GM19455 (cell line): ENCODE data around the gene PKD2L2.
"Not testable (repeated sequence)": the region's sequence is repeated elsewhere in the genome, so short reads cannot be mapped to it uniquely, and the experiment has no call there.

Experiments
- ATAC-seq: cut with Tn5 transposase; IDR thresholded peaks from one replicate; pipeline ENCODE4 v1.9.1; 2021; ENCODE audit not compliant: unreplicated experiment

The PKD2L2 gene

GRCh38 chr5:137954131-137954879 is 65.0 kb downstream of the PKD2L2 start:
- ATAC-seq, result no peak

DNA sequence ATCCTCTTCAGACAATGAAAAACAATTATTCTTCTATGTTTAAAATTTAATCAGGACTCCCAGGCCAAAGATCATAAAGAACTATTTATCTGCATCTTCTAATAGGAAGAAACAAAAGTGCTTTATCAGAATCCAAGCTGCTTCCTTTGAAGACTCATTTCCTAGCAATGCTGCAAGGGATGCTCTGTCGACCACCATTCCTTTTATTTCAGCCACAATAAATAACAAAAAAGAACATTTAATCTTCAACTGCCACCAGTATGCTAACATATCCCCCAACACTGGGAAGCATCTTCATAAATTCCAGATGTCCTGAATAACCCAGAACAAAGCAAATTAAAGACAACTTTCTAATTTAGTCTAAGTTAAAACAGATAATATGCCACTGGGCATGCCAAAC is 68.7 kb downstream of the PKD2L2 start:
- ATAC-seq, result no peak

- no peak for ATAC-seq
Observed at GRCh38 chr5:137959488-137959887, 70.2 kb downstream of the PKD2L2 start.

GRCh38 chr5:137960141-137960540 is 70.9 kb downstream of the PKD2L2 start:
- no peak for ATAC-seq

DNA sequence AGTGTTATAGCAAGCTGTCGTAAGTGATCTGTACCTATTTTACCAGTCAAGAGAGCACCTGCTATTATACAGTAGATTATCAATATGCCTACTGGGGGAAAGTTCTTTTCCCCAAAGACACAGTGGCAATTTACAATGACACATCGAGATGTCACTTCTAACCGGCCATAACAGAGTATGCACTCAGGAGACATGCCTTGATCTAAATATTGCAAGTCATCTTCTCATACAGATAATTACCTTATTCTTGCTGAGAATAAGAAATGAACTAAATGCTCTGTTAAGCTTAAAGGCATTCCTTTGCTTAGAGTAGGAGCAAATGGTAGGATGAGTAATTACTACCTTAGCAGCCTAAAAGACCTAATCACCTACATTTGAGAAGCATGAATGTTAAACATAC is 71.6 kb downstream of the PKD2L2 start:
- ATAC-seq, result no peak

DNA sequence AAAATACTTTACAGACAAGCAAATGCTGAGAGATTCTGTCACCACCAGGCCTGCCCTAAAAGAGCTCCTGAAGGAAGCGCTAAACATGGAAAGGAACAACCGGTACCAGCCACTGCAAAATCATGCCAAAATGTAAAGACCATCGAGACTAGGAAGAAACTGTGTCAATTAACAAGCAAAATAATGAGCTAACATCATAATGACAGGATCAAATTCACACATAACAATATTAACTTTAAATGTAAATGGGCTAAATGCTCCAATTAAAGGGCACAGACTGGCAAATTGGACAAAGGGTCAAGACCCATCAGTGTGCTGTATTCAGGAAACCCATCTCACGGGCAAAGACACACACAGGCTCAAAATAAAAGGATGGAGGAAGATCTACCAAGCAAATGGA is 81.1 kb downstream of the PKD2L2 start:
- ATAC-seq, result not testable (repeated sequence)

DNA sequence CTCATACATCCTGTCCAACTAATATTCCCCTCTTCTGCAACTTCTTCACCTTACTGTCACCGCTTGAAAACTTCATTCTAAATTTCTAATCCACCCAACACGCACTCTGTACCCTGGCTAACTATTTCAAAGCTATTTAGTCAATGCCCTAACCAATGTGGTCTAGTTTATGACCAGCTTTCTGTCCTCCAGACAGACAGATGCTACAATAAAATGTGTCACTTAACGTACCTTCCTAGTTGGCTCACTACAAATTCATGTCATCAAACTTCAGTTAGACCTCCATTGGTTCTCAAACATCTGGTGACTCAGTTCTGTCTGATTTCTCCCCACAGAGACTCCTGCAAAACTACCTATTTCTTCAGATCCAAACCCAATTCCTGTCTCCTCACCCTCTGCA is 86.0 kb downstream of the PKD2L2 start:
- no peak for ATAC-seq

DNA sequence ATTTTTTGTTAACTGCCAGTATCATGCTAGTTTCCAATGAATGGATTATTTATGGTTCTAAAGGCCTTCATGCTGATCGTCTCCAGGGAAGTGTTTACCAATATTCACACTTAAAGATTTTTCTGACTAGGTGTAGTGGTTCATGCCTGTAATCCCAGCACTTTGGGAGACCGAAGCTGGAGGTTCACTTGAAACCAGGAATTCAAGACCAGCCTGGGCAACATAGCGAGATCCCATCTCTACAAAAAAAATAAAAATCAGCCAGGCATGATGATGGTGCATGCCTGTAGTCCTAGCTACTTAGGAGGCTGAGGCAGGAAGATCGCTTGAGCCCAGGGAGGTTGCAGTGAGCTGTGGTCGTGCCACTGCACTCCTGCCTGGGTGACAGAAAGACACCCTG is 100.2 kb downstream of the PKD2L2 start:
- ATAC-seq, result no peak
